Measurements from ENCODE around the gene PITPNM3.

The PITPNM3 gene

GRCh38 chr17:6549384-6550036 lies 6.8 kb downstream of the PITPNM3 start:
- Histone ChIP-seq H3K27ac (no peak overlapping the region), H3K4me3 (ENCODE audit: low read depth in 1 of 2, low read length in 1 of 2) (no peak overlapping the region), H3K27me3 (peaks cover 66% of the 10 kb centered on the region), H3K4me1 (ENCODE audit: control insufficient read depth in 1 of 2, insufficient read depth in 1 of 2, low read depth in 1 of 2, low read length in 1 of 2) (no peaks in the 10 kb centered on the region), H3K9me3 (no peaks in the 10 kb centered on the region), H3K36me3 (no peaks in the 10 kb centered on the region)
- no peak for TF ChIP-seq CTCF (IDR thresholded peaks at IDR 0.05)

GRCh38 chr17:6548578-6549330 lies 7.6 kb downstream of the PITPNM3 start:
- Histone ChIP-seq H3K36me3 (no peaks in the 10 kb centered on the region), H3K9me3 (no peaks in the 10 kb centered on the region), H3K27me3 (peaks cover 58% of the 10 kb centered on the region), H3K27ac (no peak overlapping the region), H3K4me3 (ENCODE audit: low read depth in 1 of 2, low read length in 1 of 2) (no peak overlapping the region), H3K4me1 (ENCODE audit: control insufficient read depth in 1 of 2, insufficient read depth in 1 of 2, low read depth in 1 of 2, low read length in 1 of 2) (no peaks in the 10 kb centered on the region)
- no peak for TF ChIP-seq CTCF (IDR thresholded peaks at IDR 0.05)

GRCh38 chr17:6548034-6548433 lies 8.3 kb downstream of the PITPNM3 start:
- H3K36me3 ChIP-seq, result no peaks in the 10 kb centered on the region
- H3K4me3 ChIP-seq (ENCODE audit: low read depth in 1 of 2, low read length in 1 of 2), result no peak overlapping the region
- TF ChIP-seq CTCF (IDR thresholded peaks at IDR 0.05), result no peak
- no peaks in the 10 kb centered on the region for H3K4me1 ChIP-seq (ENCODE audit: control insufficient read depth in 1 of 2, insufficient read depth in 1 of 2, low read depth in 1 of 2, low read length in 1 of 2)
- H3K27me3 ChIP-seq, result peaks cover 51% of the 10 kb centered on the region
- H3K27ac ChIP-seq, result no peak overlapping the region
- H3K9me3 ChIP-seq, result no peaks in the 10 kb centered on the region

GRCh38 chr17:6547336-6547735 lies 9.0 kb downstream of the PITPNM3 start:
- Histone ChIP-seq H3K4me1 (ENCODE audit: control insufficient read depth in 1 of 2, insufficient read depth in 1 of 2, low read depth in 1 of 2, low read length in 1 of 2) (no peaks in the 10 kb centered on the region), H3K9me3 (no peaks in the 10 kb centered on the region), H3K36me3 (no peaks in the 10 kb centered on the region), H3K27me3 (peaks cover 45% of the 10 kb centered on the region), H3K4me3 (ENCODE audit: low read depth in 1 of 2, low read length in 1 of 2) (no peak overlapping the region), H3K27ac (no peak overlapping the region)
- TF ChIP-seq CTCF (IDR thresholded peaks at IDR 0.05), result no peak

GRCh38 chr17:6546069-6546718 lies 10.2 kb downstream of the PITPNM3 start:
- Histone ChIP-seq H3K4me3 (ENCODE audit: low read depth in 1 of 2, low read length in 1 of 2) (no peak overlapping the region), H3K36me3 (no peaks in the 10 kb centered on the region), H3K9me3 (no peaks in the 10 kb centered on the region), H3K27me3 (peaks cover 36% of the 10 kb centered on the region), H3K27ac (no peak overlapping the region), H3K4me1 (ENCODE audit: control insufficient read depth in 1 of 2, insufficient read depth in 1 of 2, low read depth in 1 of 2, low read length in 1 of 2) (no peaks in the 10 kb centered on the region)
- no peak for TF ChIP-seq CTCF (IDR thresholded peaks at IDR 0.05)
